ENCODE measurements around the gene KIAA0753.
A peak's percentile ranks its signal among the peaks of the same experiment; 100 is the strongest.
"Not testable (repeated sequence)": the region's sequence is repeated elsewhere in the genome, so short reads cannot be mapped to it uniquely, and the experiment has no call there.

Gene KIAA0753

DNA sequence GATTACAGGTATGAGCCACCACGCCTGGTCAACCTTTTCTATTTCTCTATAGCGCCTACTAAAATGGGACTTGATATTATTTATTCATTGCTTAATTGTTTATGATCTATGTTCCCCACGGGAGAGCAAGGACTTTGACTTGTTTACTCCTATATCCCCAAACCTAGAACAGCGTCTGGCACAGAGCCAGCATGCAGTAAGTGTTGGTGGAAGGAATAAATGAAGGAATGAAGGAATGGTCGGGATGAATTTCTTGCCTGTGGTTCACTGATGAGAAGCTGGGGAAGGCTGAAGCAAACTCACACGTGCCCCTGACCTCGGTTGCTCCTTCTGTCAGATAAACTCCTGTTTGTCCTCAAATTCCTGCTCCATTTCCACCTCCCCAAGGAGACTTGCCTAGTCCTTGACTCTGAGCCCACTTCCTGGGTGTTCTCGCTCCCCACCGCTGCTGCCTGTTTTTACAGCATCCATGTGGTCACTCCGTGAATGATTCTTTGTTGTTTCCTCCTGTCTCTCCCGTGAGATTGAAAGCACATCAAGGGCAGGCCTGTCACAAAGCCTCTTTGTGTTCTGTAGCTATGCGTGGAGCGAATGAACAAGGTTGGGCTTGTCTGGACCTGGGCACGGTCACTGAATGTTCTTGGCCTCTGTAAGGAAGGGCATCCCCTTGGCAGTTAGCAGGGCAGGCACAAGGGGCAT is 28.4 kb upstream of the KIAA0753 start:
- H3K9me3 ChIP-seq (ENCODE audit: control insufficient read depth, low read length), result no peaks in the 10 kb centered on the region
- WGBS, 2 experiments (ENCODE audit: insufficient coverage in 2 of 2), result 85 to 92% methylated on average over 10 of the region's 14 CpGs

DNA sequence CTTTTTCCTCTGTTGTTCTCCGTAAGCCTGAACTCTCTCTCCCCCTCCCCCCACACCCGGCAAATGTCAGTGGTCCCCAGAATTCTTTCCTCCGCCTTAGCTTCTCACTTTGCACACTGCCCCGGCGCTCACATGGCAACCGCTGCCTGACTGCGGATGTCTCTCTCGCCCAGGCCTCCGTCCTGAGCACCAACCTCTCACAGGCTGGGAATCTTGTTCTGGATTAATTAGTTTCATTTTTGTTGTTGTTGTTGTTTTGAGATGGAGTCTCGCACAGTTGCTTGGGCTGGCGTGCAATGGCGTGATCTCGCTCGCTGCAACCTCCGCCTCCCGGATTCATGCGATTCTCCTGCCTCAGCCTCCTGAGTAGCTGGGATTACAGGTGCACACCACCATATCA is 27.7 kb upstream of the KIAA0753 start:
- no peaks in the 10 kb centered on the region for H3K36me3 ChIP-seq (ENCODE audit: control insufficient read depth, insufficient read depth, low read length)
- no peaks in the 10 kb centered on the region for H3K9me3 ChIP-seq (ENCODE audit: control insufficient read depth, low read length)
- no peak overlapping the region for H3K4me3 ChIP-seq (ENCODE audit: extremely low read depth, insufficient read depth, low read length, poor library complexity, severe bottlenecking)
- H3K27ac ChIP-seq (ENCODE audit: low read depth, low read length, severe bottlenecking), result no peak overlapping the region
- no peaks in the 10 kb centered on the region for H3K4me1 ChIP-seq (ENCODE audit: control insufficient read depth, insufficient read depth, low read length, poor library complexity, severe bottlenecking)
- WGBS, 2 experiments (ENCODE audit: insufficient coverage in 2 of 2), result 85 to 88% methylated on average over 14 to 17 of the region's 17 CpGs

More for the DNA sequence above, 28.4 kb upstream of the KIAA0753 start:
- Histone ChIP-seq H3K27ac (ENCODE audit: low read depth, low read length, severe bottlenecking) (no peak overlapping the region), H3K4me1 (ENCODE audit: control insufficient read depth, insufficient read depth, low read length, poor library complexity, severe bottlenecking) (no peaks in the 10 kb centered on the region), H3K4me3 (ENCODE audit: extremely low read depth, insufficient read depth, low read length, poor library complexity, severe bottlenecking) (no peak overlapping the region), H3K36me3 (ENCODE audit: control insufficient read depth, insufficient read depth, low read length) (no peaks in the 10 kb centered on the region)

DNA sequence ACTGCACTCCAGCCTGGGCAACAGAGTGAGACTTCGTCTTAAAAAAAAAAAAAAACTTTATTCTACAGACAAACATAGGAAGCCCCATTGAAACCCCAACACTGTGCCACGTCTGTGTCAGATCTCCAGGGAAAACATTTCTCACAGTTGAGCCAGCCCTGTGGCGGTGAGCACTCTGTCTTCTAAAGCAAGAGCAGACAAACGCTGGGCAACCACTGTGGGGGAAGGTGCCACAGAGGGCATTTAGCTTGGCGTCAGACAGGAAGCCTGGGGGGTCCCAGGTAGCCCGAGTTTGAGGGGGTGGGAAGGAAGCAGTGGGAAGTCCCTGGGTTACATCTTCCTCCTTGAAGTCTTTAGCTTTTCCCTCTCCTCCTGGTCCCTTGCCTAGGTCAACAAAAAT is 27.0 kb upstream of the KIAA0753 start:
- no peak overlapping the region for H3K4me3 ChIP-seq (ENCODE audit: extremely low read depth, insufficient read depth, low read length, poor library complexity, severe bottlenecking)
- H3K9me3 ChIP-seq (ENCODE audit: control insufficient read depth, low read length), result no peaks in the 10 kb centered on the region
- H3K36me3 ChIP-seq (ENCODE audit: control insufficient read depth, insufficient read depth, low read length), result no peaks in the 10 kb centered on the region
- H3K27ac ChIP-seq (ENCODE audit: low read depth, low read length, severe bottlenecking), result no peak overlapping the region
- H3K4me1 ChIP-seq (ENCODE audit: control insufficient read depth, insufficient read depth, low read length, poor library complexity, severe bottlenecking), result no peaks in the 10 kb centered on the region
- 63 to 79% methylated on average over 5 of the region's 6 CpGs for WGBS, 2 experiments (ENCODE audit: insufficient coverage in 2 of 2)

DNA sequence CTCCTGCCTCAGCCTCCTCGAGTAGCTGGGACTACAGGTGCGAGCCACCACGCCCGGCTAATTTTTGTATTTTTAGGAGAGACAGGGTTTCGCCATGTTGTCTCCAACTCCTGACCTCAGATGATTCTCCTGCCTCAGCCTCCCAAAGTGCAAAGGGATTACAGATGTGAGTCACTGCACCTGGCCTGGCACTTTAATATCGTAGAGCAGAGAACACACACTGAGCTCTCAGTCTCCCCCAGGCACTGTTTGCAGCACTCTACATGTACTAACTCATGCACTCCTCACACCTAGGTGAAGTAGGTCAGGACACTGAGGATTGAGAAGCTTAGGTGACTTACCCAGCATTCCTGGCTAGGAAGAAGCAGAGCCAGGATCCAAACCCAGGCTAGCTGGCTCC is 26.0 kb upstream of the KIAA0753 start:
- no peaks in the 10 kb centered on the region for H3K36me3 ChIP-seq (ENCODE audit: control insufficient read depth, insufficient read depth, low read length)
- H3K9me3 ChIP-seq (ENCODE audit: control insufficient read depth, low read length), result no peaks in the 10 kb centered on the region
- H3K4me1 ChIP-seq (ENCODE audit: control insufficient read depth, insufficient read depth, low read length, poor library complexity, severe bottlenecking), result no peaks in the 10 kb centered on the region
- H3K27ac ChIP-seq (ENCODE audit: low read depth, low read length, severe bottlenecking), result no peak overlapping the region
- 92 to 96% methylated on average over 2 to 3 of the region's 6 CpGs for WGBS, 2 experiments (ENCODE audit: insufficient coverage in 2 of 2)
- H3K4me3 ChIP-seq (ENCODE audit: extremely low read depth, insufficient read depth, low read length, poor library complexity, severe bottlenecking), result no peak overlapping the region

DNA sequence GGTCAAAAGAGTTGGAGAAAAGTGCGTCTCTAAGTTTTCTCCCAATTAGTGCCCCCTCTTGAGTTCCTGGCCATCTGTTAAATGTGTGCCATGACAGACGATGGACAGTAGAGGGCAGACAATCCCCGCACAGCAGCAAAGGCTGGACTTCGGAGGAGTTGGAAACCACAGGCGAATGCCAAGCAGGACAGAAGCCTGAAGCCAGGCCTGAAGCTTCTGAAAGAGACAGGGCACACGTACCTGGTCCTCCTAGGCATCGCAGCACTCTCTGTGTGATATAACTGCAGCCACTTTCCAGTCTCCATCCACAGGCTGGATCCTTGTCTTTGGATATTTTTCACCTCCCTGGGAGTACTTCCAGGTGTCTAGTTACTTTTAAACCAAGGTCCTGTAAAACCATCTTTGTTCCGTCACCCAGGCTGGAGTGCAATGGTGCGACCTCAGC is 25.6 kb upstream of the KIAA0753 start:
- Histone ChIP-seq H3K36me3 (ENCODE audit: control insufficient read depth, insufficient read depth, low read length) (no peaks in the 10 kb centered on the region), H3K4me3 (ENCODE audit: extremely low read depth, insufficient read depth, low read length, poor library complexity, severe bottlenecking) (no peak overlapping the region), H3K9me3 (ENCODE audit: control insufficient read depth, low read length) (no peaks in the 10 kb centered on the region), H3K27ac (ENCODE audit: low read depth, low read length, severe bottlenecking) (no peak overlapping the region), H3K4me1 (ENCODE audit: control insufficient read depth, insufficient read depth, low read length, poor library complexity, severe bottlenecking) (no peaks in the 10 kb centered on the region)
- WGBS, 2 experiments (ENCODE audit: insufficient coverage in 2 of 2), result 24 to 27% methylated on average over 9 of the region's 9 CpGs

DNA sequence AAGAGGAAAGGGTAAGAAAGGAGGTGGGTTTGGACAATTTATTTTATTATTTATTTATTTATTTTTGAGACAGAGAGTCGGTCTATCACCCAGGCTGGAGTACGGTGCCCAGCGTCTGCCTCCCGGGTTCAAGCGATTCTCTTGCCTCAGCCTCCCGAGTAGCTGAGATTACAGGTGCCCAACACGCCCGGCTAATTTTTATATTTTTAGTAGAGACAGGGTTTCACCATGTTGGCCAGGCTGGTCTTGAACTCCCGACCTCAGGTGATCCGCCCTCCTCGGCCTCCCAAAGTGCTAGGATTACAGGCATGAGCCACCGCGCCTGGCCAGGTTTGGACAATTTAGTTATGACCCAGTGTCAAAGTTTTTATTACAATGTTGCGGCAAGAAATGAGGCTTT is 22.7 kb upstream of the KIAA0753 start:
- H3K4me1 ChIP-seq (ENCODE audit: control insufficient read depth, insufficient read depth, low read length, poor library complexity, severe bottlenecking); H3K9me3 ChIP-seq (ENCODE audit: control insufficient read depth, low read length); H3K36me3 ChIP-seq (ENCODE audit: control insufficient read depth, insufficient read depth, low read length); H3K27ac ChIP-seq (ENCODE audit: low read depth, low read length, severe bottlenecking); H3K4me3 ChIP-seq (ENCODE audit: extremely low read depth, insufficient read depth, low read length, poor library complexity, severe bottlenecking): not testable (repeated sequence)
- WGBS, 2 experiments (ENCODE audit: insufficient coverage in 2 of 2), result 86 to 93% methylated on average over 11 to 14 of the region's 14 CpGs

DNA sequence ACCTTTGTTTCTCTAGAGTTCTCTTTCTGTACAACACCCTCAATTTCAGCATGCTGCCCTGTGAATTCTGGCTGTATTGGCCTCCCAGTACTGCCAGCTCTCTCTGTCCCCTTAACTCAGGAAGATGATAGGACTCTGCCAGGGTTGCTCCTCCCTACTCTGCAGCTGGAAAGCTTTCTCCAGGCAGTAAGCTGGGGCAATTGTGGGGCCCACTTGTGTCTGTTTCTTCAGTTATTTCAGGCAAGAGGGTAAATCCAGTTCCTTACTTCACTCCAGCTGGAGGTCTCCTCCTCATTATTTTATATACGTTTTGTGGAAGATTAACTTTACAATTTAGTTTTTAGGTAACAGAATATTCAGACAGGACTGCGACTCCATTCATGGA is 20.9 kb upstream of the KIAA0753 start:
- no peak overlapping the region for H3K27ac ChIP-seq (ENCODE audit: low read depth, low read length, severe bottlenecking)
- H3K36me3 ChIP-seq (ENCODE audit: control insufficient read depth, insufficient read depth, low read length), result no peaks in the 10 kb centered on the region
- no peak overlapping the region for H3K4me3 ChIP-seq (ENCODE audit: extremely low read depth, insufficient read depth, low read length, poor library complexity, severe bottlenecking)
- H3K4me1 ChIP-seq (ENCODE audit: control insufficient read depth, insufficient read depth, low read length, poor library complexity, severe bottlenecking), result no peaks in the 10 kb centered on the region
- H3K9me3 ChIP-seq (ENCODE audit: control insufficient read depth, low read length), result no peaks in the 10 kb centered on the region
- WGBS, 2 experiments (ENCODE audit: insufficient coverage in 2 of 2), result no CpG with 5 or more reads among the region's 2 CpGs

DNA sequence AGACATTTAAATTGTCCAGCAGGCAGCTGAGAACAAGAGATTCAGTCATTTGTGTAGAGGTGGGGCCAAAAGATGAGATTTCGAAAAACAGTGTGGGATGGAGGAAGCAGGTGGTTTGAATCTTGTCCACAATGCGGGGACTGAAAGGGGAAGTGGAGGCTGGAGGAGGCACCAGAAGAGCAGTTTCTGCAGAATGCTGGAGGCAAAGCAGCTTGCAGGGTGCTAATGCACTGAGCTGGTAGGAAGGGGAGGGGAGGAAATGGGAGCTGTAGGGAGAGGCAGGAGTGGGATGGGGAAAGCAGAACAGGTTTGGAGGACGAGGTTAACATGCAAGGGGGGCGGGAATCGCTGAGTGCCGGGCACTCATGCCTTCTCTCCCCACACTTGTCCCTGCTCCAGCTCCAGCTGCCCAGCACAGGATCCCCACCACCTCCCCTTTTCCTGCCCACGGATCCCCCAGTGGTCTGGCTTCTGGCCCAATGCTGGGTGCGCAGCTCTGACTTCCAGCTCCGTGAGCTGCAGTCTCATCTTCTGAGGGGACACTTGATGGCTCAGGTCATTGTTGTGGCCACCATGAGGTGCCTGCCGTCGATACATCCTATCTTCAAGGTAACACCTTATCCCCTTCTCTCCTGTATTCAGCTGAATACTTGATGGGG is 20.4 kb upstream of the KIAA0753 start:
- Histone ChIP-seq H3K36me3 (ENCODE audit: control insufficient read depth, insufficient read depth, low read length) (no peaks in the 10 kb centered on the region), H3K9me3 (ENCODE audit: control insufficient read depth, low read length) (no peaks in the 10 kb centered on the region), H3K4me1 (ENCODE audit: control insufficient read depth, insufficient read depth, low read length, poor library complexity, severe bottlenecking) (no peaks in the 10 kb centered on the region), H3K27ac (ENCODE audit: low read depth, low read length, severe bottlenecking) (no peak overlapping the region), H3K4me3 (ENCODE audit: extremely low read depth, insufficient read depth, low read length, poor library complexity, severe bottlenecking) (no peak overlapping the region)
- WGBS, 2 experiments (ENCODE audit: insufficient coverage in 2 of 2), result 76% methylated on average over 10 to 11 of the region's 11 CpGs

DNA sequence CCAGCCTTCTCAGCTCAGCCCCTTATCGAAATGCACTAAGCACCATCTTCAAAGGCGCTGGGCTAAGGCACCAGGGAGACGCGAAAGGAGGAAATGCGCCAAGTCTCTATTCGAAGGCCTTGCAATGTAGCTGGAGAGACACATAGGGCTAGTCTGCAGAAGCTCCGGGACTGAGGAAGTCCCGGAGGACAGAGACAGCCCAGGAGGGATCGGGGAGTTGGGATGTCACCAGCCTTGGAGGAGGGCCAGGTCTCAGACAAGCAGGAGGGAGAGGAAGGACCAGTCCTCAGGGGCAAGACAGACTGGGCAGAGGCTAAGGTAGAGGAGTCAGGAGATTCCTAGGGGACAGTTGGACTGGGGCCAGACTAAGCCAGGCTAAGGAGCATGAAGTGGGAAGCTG is 19.6 kb upstream of the KIAA0753 start:
- Histone ChIP-seq H3K36me3 (ENCODE audit: control insufficient read depth, insufficient read depth, low read length) (no peaks in the 10 kb centered on the region), H3K27ac (ENCODE audit: low read depth, low read length, severe bottlenecking) (no peak overlapping the region), H3K4me3 (ENCODE audit: extremely low read depth, insufficient read depth, low read length, poor library complexity, severe bottlenecking) (no peak overlapping the region), H3K9me3 (ENCODE audit: control insufficient read depth, low read length) (no peaks in the 10 kb centered on the region), H3K4me1 (ENCODE audit: control insufficient read depth, insufficient read depth, low read length, poor library complexity, severe bottlenecking) (peaks cover 4% of the 10 kb centered on the region)
- WGBS, 2 experiments (ENCODE audit: insufficient coverage in 2 of 2), result 81 to 90% methylated on average over 8 to 9 of the region's 9 CpGs

DNA sequence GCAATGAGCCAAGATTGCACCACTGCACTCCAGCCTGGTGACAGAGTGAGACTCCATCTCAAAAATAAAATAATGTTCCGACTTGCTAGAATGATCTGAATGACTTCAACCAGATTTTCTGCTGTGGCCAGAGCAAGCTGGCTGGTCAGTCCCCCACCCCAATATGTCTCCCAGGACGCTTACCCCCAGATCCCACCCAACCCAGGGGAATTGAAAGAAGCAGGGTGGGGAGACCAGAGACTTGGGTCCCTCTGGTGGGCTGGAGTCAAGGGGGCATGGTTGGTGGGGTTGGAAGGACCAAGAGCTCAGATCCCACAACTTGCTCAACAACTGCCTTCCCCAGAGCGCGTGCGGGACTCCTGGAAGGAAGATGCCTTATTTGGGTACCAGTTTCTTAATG is 17.9 kb upstream of the KIAA0753 start:
- H3K36me3 ChIP-seq (ENCODE audit: control insufficient read depth, insufficient read depth, low read length); H3K27ac ChIP-seq (ENCODE audit: low read depth, low read length, severe bottlenecking); H3K9me3 ChIP-seq (ENCODE audit: control insufficient read depth, low read length); H3K4me3 ChIP-seq (ENCODE audit: extremely low read depth, insufficient read depth, low read length, poor library complexity, severe bottlenecking): not testable (repeated sequence)
- WGBS, 2 experiments (ENCODE audit: insufficient coverage in 2 of 2), result 100% methylated on average over 1 of the region's 5 CpGs; no CpG with 5 or more reads in 1 of the 2 experiments
- peaks cover 12% of the 10 kb centered on the region for H3K4me1 ChIP-seq (ENCODE audit: control insufficient read depth, insufficient read depth, low read length, poor library complexity, severe bottlenecking)

DNA sequence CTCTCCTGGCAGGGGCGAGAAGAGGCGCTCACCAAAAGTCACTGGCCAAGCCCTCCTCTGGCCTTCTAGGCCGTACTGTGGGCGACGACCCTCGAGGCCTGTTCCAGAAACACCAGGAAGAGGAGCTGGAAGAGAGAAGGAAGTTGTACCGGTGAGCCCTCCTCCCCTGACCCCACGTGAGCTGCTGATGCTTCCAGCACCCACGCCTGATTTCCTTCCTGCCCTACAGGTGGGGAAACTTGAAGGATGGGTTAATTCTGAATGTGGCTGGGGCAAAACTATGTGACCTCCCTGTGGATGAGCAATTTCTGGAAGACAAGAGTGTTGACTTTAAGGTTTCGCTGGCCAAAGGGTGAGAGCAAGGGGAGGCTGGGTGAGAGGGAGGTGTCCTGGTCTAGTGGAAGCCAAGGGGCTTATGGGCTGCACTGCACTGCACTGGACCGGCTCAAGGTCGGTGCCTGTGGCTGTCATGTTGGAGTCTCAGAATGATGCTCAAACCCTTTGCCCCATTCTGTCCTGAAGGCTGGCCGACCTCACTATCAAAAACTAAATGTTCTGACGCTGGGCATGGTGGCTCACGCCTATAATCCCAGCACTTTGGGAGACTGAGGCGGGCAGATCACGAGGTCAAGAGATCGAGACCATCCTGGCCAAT is 17.2 kb upstream of the KIAA0753 start:
- Histone ChIP-seq H3K4me3 (ENCODE audit: extremely low read depth, insufficient read depth, low read length, poor library complexity, severe bottlenecking) (peak overlapping the region; percentile 21), H3K4me1 (ENCODE audit: control insufficient read depth, insufficient read depth, low read length, poor library complexity, severe bottlenecking) (peaks cover 12% of the 10 kb centered on the region), H3K9me3 (ENCODE audit: control insufficient read depth, low read length) (no peaks in the 10 kb centered on the region), H3K36me3 (ENCODE audit: control insufficient read depth, insufficient read depth, low read length) (no peaks in the 10 kb centered on the region), H3K27ac (ENCODE audit: low read depth, low read length, severe bottlenecking) (no peak overlapping the region)
- WGBS, 2 experiments (ENCODE audit: insufficient coverage in 2 of 2), result 84 to 85% methylated on average over 10 to 14 of the region's 18 CpGs
